IPS DF 4.7 (cell line): Measurements from ENCODE around the gene MCEE.
"Not testable (repeated sequence)": the region's sequence is repeated elsewhere in the genome, so short reads cannot be mapped to it uniquely, and the experiment has no call there.

Source experiments
- DNase-seq: peaks from one replicate; pipeline ENCODE4 v3.0.0-alpha.2; 2013; ENCODE audit warnings: low spot score; ENCODE audit errors: extremely low read depth

Gene MCEE

GRCh38 chr2:71129114-71129901, 721 bp downstream of the MCEE start:
- no peak for DNase-seq

- no peak for DNase-seq
Observed at GRCh38 chr2:71126957-71127356, 3.1 kb downstream of the MCEE start.

GRCh38 chr2:71125506-71126294, 4.3 kb downstream of the MCEE start:
- DNase-seq = no peak

- no peak for DNase-seq
Observed at GRCh38 chr2:71122387-71123298, 7.4 kb downstream of the MCEE start.

GRCh38 chr2:71121479-71121878, 8.6 kb downstream of the MCEE start:
- no peak for DNase-seq

GRCh38 chr2:71120195-71120594, 9.8 kb downstream of the MCEE start:
- no peak for DNase-seq

GRCh38 chr2:71117063-71117462, 13.0 kb downstream of the MCEE start:
- no peak for DNase-seq

GRCh38 chr2:71113843-71114242, 16.2 kb downstream of the MCEE start:
- no peak for DNase-seq

- DNase-seq = no peak
Observed at GRCh38 chr2:71108091-71108490, 21.9 kb downstream of the MCEE start.

GRCh38 chr2:71106463-71106862, 23.6 kb downstream of the MCEE start:
- DNase-seq = not testable (repeated sequence)

- DNase-seq = no peak
Observed at GRCh38 chr2:71103809-71104208, 26.2 kb downstream of the MCEE start.

GRCh38 chr2:71102981-71103681, 26.9 kb downstream of the MCEE start:
- peak; percentile 41 for DNase-seq

GRCh38 chr2:71101656-71102055, 28.4 kb downstream of the MCEE start:
- DNase-seq = no peak

- peak; percentile 69 for DNase-seq
Observed at GRCh38 chr2:71100195-71100964, 29.6 kb downstream of the MCEE start.

GRCh38 chr2:71092491-71093260, 37.4 kb downstream of the MCEE start:
- DNase-seq = not testable (repeated sequence)

- not testable (repeated sequence) for DNase-seq
Observed at GRCh38 chr2:71091808-71092207, 38.2 kb downstream of the MCEE start.

GRCh38 chr2:71089475-71089874, 40.6 kb downstream of the MCEE start:
- DNase-seq = not testable (repeated sequence)

- DNase-seq = not testable (repeated sequence)
Observed at GRCh38 chr2:71085325-71086003, 44.6 kb downstream of the MCEE start.
